PC-3 (cell line): ENCODE results near the gene CDH6.

Source experiments
- CTCF ChIP-seq: fragments of 300-600 bp; sonication (generic); conservative IDR thresholded peaks from 2 replicates; pipeline ENCODE4 v1.5.1; 2017; ENCODE audit warnings: antibody characterized with exemption, low read depth, mild to moderate bottlenecking, low read length
- EZH2 ChIP-seq: fragments of 300-600 bp; sonication (generic); IDR thresholded peaks from one replicate; pipeline ENCODE4 v1.6.1; 2017; ENCODE audit warnings: antibody characterized with exemption, mild to moderate bottlenecking, low read length; ENCODE audit not compliant: unreplicated experiment

GRCh38 chr5:31165729-31166128, 27.8 kb upstream of the CDH6 start:
- TF ChIP-seq CTCF (no peak), EZH2 (no peak)
